HUES6 (cell line): Measurements from ENCODE around the gene DNPEP.
A peak's percentile ranks its signal among the peaks of the same experiment; 100 is the strongest.

ENCODE experiments used
- H3K27ac ChIP-seq: 2 replicates; pipeline ENCODE4 v1.7.0; 2013; ENCODE audit warnings: low read depth, mild to moderate bottlenecking, low read length, inconsistent platforms
- H3K27me3 ChIP-seq: 2 replicates; pipeline ENCODE4 v1.6.1; 2013; ENCODE audit warnings: low read length; ENCODE audit not compliant: control insufficient read depth, insufficient read depth
- H3K36me3 ChIP-seq: 2 replicates; pipeline ENCODE4 v1.6.1; 2013; ENCODE audit warnings: low read length; ENCODE audit not compliant: control insufficient read depth, insufficient read depth
- H3K4me1 ChIP-seq: 2 replicates; pipeline ENCODE4 v1.6.1; 2013; ENCODE audit warnings: low read length; ENCODE audit not compliant: control insufficient read depth, insufficient read depth
- H3K4me3 ChIP-seq: 2 replicates; pipeline ENCODE4 v1.5.1; 2013; ENCODE audit warnings: low read depth, low read length
- H3K9ac ChIP-seq: one replicate; pipeline ENCODE4 v1.6.1; 2013; ENCODE audit warnings: mild to moderate bottlenecking, low read length
- H3K9me3 ChIP-seq: 2 replicates; pipeline ENCODE4 v1.6.1; 2013; ENCODE audit warnings: low read depth, low read length; ENCODE audit not compliant: control insufficient read depth, insufficient read depth

The DNPEP gene

GRCh38 chr2:219426534-219427136, 38.9 kb upstream of the DNPEP start:
- H3K36me3 ChIP-seq = no peaks in the 10 kb centered on the region
- no peak overlapping the region for H3K27ac ChIP-seq
- H3K9ac ChIP-seq = no peak overlapping the region
- no peaks in the 10 kb centered on the region; the same call in 1 of the 2 replicates for H3K4me1 ChIP-seq
- no peak overlapping the region for H3K4me3 ChIP-seq
- H3K27me3 ChIP-seq = no peaks in the 10 kb centered on the region
- no peaks in the 10 kb centered on the region for H3K9me3 ChIP-seq

GRCh38 chr2:219426068-219426443, 38.3 kb upstream of the DNPEP start:
- H3K27me3 ChIP-seq = no peaks in the 10 kb centered on the region
- H3K27ac ChIP-seq = no peak overlapping the region
- H3K36me3 ChIP-seq = no peaks in the 10 kb centered on the region
- H3K9me3 ChIP-seq = no peaks in the 10 kb centered on the region
- no peak overlapping the region for H3K9ac ChIP-seq
- no peak overlapping the region for H3K4me3 ChIP-seq
- H3K4me1 ChIP-seq = no peaks in the 10 kb centered on the region; the same call in 1 of the 2 replicates

GRCh38 chr2:219425238-219426067, 37.7 kb upstream of the DNPEP start:
- H3K27ac ChIP-seq = no peak overlapping the region
- H3K4me3 ChIP-seq = no peak overlapping the region
- H3K36me3 ChIP-seq = no peaks in the 10 kb centered on the region
- H3K9ac ChIP-seq = no peak overlapping the region
- H3K9me3 ChIP-seq = no peaks in the 10 kb centered on the region
- no peaks in the 10 kb centered on the region for H3K27me3 ChIP-seq
- no peaks in the 10 kb centered on the region; the same call in 1 of the 2 replicates for H3K4me1 ChIP-seq

- H3K4me3 ChIP-seq = no peak overlapping the region
- H3K4me1 ChIP-seq = peaks cover 9% of the 10 kb centered on the region; the same call in 1 of the 2 replicates
- H3K27me3 ChIP-seq = peaks cover 9% of the 10 kb centered on the region; the same call in 1 of the 2 replicates
- no peak overlapping the region for H3K9ac ChIP-seq
- no peaks in the 10 kb centered on the region for H3K9me3 ChIP-seq
- no peaks in the 10 kb centered on the region for H3K36me3 ChIP-seq
- no peak overlapping the region for H3K27ac ChIP-seq
Measured at GRCh38 chr2:219423652-219424377, 36.1 kb upstream of the DNPEP start.

- Histone ChIP-seq H3K27me3 (peaks cover 15% of the 10 kb centered on the region; the same call in 1 of the 2 replicates), H3K9ac (no peak overlapping the region), H3K4me1 (peaks cover 12% of the 10 kb centered on the region; the same call in 1 of the 2 replicates), H3K9me3 (no peaks in the 10 kb centered on the region), H3K4me3 (no peak overlapping the region), H3K36me3 (no peaks in the 10 kb centered on the region), H3K27ac (no peak overlapping the region)
Measured at GRCh38 chr2:219422952-219423534, 35.3 kb upstream of the DNPEP start.

GRCh38 chr2:219421323-219421722, 33.6 kb upstream of the DNPEP start:
- Histone ChIP-seq H3K27me3 (peaks cover 15% of the 10 kb centered on the region; the same call in 1 of the 2 replicates), H3K27ac (no peak overlapping the region), H3K9ac (no peak overlapping the region), H3K4me1 (peaks cover 22% of the 10 kb centered on the region), H3K9me3 (no peaks in the 10 kb centered on the region), H3K4me3 (no peak overlapping the region), H3K36me3 (no peaks in the 10 kb centered on the region)

GRCh38 chr2:219420687-219421086, 33.0 kb upstream of the DNPEP start:
- Histone ChIP-seq H3K27me3 (peaks cover 15% of the 10 kb centered on the region; the same call in 1 of the 2 replicates), H3K9ac (no peak overlapping the region), H3K36me3 (no peaks in the 10 kb centered on the region)

GRCh38 chr2:219419331-219420197, 31.9 kb upstream of the DNPEP start:
- Histone ChIP-seq H3K9ac (no peak overlapping the region), H3K27ac (no peak overlapping the region), H3K27me3 (peaks cover 15% of the 10 kb centered on the region; the same call in 1 of the 2 replicates), H3K4me1 (peaks cover 33% of the 10 kb centered on the region), H3K36me3 (no peaks in the 10 kb centered on the region), H3K4me3 (no peak overlapping the region), H3K9me3 (no peaks in the 10 kb centered on the region)

More at GRCh38 chr2:219420687-219421086, 33.0 kb upstream of the DNPEP start:
- Histone ChIP-seq H3K27ac (no peak overlapping the region), H3K4me3 (no peak overlapping the region), H3K9me3 (no peaks in the 10 kb centered on the region), H3K4me1 (peaks cover 29% of the 10 kb centered on the region)

- H3K27me3 ChIP-seq = peaks cover 15% of the 10 kb centered on the region; the same call in 1 of the 2 replicates
- H3K27ac ChIP-seq = no peak overlapping the region
- H3K9me3 ChIP-seq = no peaks in the 10 kb centered on the region
- peaks cover 33% of the 10 kb centered on the region for H3K4me1 ChIP-seq
- H3K4me3 ChIP-seq = peak overlapping the region; percentile 36; the same call in 1 of the 2 replicates
- no peaks in the 10 kb centered on the region for H3K36me3 ChIP-seq
- no peak overlapping the region for H3K9ac ChIP-seq
Measured at GRCh38 chr2:219419012-219419324, 31.3 kb upstream of the DNPEP start.
